Caco-2 (cell line): ENCODE results near the gene ICAM5. TPM values are rescaled to one million over a fixed set of nuclear protein-coding genes. Genes with fewer than 3 reads are reported as not detected.

ENCODE experiments used
- BruUV-seq: library from RNA; stranded (reverse); fragments of 400-500 nt; replicated peaks from 2 replicates; lab custom pipeline; 2021; lab: Mats Ljungman, UMichigan
- CTCF ChIA-PET: fragments of 300-600 bp; sonication (Branson Sonifier 250); formaldehyde crosslinking; loops from one replicate; lab custom pipeline; 2022; ENCODE audit warnings: antibody characterized with exemption; lab: Charles Lee
- POLR2A ChIA-PET: fragments of 300-600 bp; sonication (Branson Sonifier 250); formaldehyde crosslinking; loops from one replicate; lab custom pipeline; 2022; ENCODE audit warnings: antibody characterized with exemption; lab: Charles Lee
- DNase-seq, 2 experiments: peaks; one replicate each; pipeline versions ENCODE4 v3.0.0 to v3.0.0-alpha.2; 2020 to 2022
- H3K27me3 ChIP-seq: replicated peaks from 2 replicates; pipeline ENCODE4 v1.6.0; 2011; ENCODE audit warnings: low read length; ENCODE audit not compliant: control insufficient read depth, insufficient read depth
- H3K36me3 ChIP-seq: 2 replicates; pipeline ENCODE4 v1.5.1; 2011; ENCODE audit warnings: low read length; ENCODE audit not compliant: control insufficient read depth, insufficient read depth
- H3K4me1 ChIP-seq: fragments of 250-450 bp; sonication (Bioruptor Pico); 2 replicates; pipeline ENCODE4 v1.5.1; 2020; ENCODE audit warnings: mild to moderate bottlenecking
- H3K4me3 ChIP-seq: 2 replicates; pipeline ENCODE4 v1.5.1; 2011; ENCODE audit warnings: low read depth, mild to moderate bottlenecking, control low read depth, low read length
- H3K9me3 ChIP-seq: fragments of 250-450 bp; sonication (Bioruptor Pico); 2 replicates; pipeline ENCODE4 v1.5.1; 2020; ENCODE audit warnings: mild to moderate bottlenecking, moderate library complexity
- H3K27ac Mint-ChIP-seq: one replicate; pipeline ENCODE4 v1.8.0; 2022; ENCODE audit warnings: mixed read lengths; ENCODE audit not compliant: unreplicated experiment
- H3K27me3 Mint-ChIP-seq: one replicate; pipeline ENCODE4 v1.8.0; 2022; ENCODE audit warnings: mixed read lengths; ENCODE audit not compliant: insufficient read depth, unreplicated experiment
- H3K36me3 Mint-ChIP-seq: one replicate; pipeline ENCODE4 v1.8.0; 2022; ENCODE audit warnings: mild to moderate bottlenecking, mixed read lengths; ENCODE audit not compliant: insufficient read depth, unreplicated experiment
- H3K4me1 Mint-ChIP-seq: one replicate; pipeline ENCODE4 v1.8.0; 2022; ENCODE audit warnings: low read depth, mixed read lengths; ENCODE audit not compliant: unreplicated experiment
- H3K4me3 Mint-ChIP-seq: one replicate; pipeline ENCODE4 v1.8.0; 2022; ENCODE audit warnings: mild to moderate bottlenecking, moderate library complexity, mixed read lengths; ENCODE audit not compliant: unreplicated experiment
- H3K9me3 Mint-ChIP-seq: one replicate; pipeline ENCODE4 v1.8.0; 2022; ENCODE audit warnings: mixed read lengths; ENCODE audit not compliant: unreplicated experiment
- CTCF ChIP-seq, 2 experiments: fragments of 200-600 bp in 1 of 2; IDR thresholded peaks; 1 replicate in 1 of 2; 2 replicates in 1 of 2; pipeline versions ENCODE4 v1.5.1 to v1.8.0; 2011 to 2022; ENCODE audit warnings: antibody characterized with exemption in 1 of 2, control low read depth in 1 of 2, inconsistent platforms in 1 of 2, low read depth in 1 of 2, low read length in 1 of 2, mild to moderate bottlenecking in 1 of 2, moderate library complexity in 1 of 2; ENCODE audit not compliant: insufficient read depth in 1 of 2, severe bottlenecking in 1 of 2, unreplicated experiment in 1 of 2
- intact Hi-C: fragments of 100-400 bp; cut with micrococcal nuclease; formaldehyde crosslinking; loops from one replicate; pipeline ENCODE4 v1.10.0; 2022; ENCODE audit not compliant: unreplicated experiment
- total RNA-seq: library from RNA; stranded (reverse); gene quantifications from 2 replicates; pipeline ENCODE4 v1.2.3, GENCODE V29; 2022

ICAM5 gene
- total RNA-seq, 1 experiment from 2014 or later, result 3.2 TPM

- no peak for DNase-seq
- Histone ChIP-seq H3K9me3 (no peaks in the 10 kb centered on the region), H3K4me3 (no peak overlapping the region), H3K36me3 (no peaks in the 10 kb centered on the region; the same call in none of the 2 replicates), H3K27me3 (no peaks in the 10 kb centered on the region), H3K4me1 (peaks cover 12% of the 10 kb centered on the region; the same call in 1 of the 2 replicates)
- H3K36me3 Mint-ChIP-seq, result peaks cover 55% of the 10 kb centered on the region
- CTCF ChIA-PET, result interaction anchor here (0.6 to 2.3 kb wide), 2 partner anchors 58 to 471 kb away, joined by 6 to 13 read pairs; no protein-coding TSS in a partner anchor
- no peak for TF ChIP-seq CTCF (IDR thresholded peaks at IDR 0.05; ENCODE audit: insufficient read depth in 1 of 2, low read depth in 1 of 2, low read length in 1 of 2, severe bottlenecking in 1 of 2, unreplicated experiment in 1 of 2)
- peak overlapping the region; percentile 91 for H3K27ac Mint-ChIP-seq
- intact Hi-C loops, result no loop called here
- POLR2A ChIA-PET, result no interaction called here
- peaks cover 17% of the 10 kb centered on the region for H3K4me1 Mint-ChIP-seq
- no TSS peak for BruUV-seq
- no peaks in the 10 kb centered on the region for H3K27me3 Mint-ChIP-seq
- no peaks in the 10 kb centered on the region for H3K9me3 Mint-ChIP-seq
- no peak overlapping the region for H3K4me3 Mint-ChIP-seq
Measured at GRCh38 chr19:10317045-10317856, 27.5 kb downstream of the ICAM5 start.

- no peaks in the 10 kb centered on the region for H3K27me3 ChIP-seq
- peaks cover 17% of the 10 kb centered on the region for H3K4me1 Mint-ChIP-seq
- no peaks in the 10 kb centered on the region for H3K27me3 Mint-ChIP-seq
- POLR2A ChIA-PET, result no interaction called here
- intact Hi-C loops, result no loop called here
- no TSS peak for BruUV-seq
- H3K4me3 ChIP-seq, result no peak overlapping the region
- peaks cover 12% of the 10 kb centered on the region; the same call in 1 of the 2 replicates for H3K4me1 ChIP-seq
- DNase-seq, result no peak
- H3K9me3 Mint-ChIP-seq, result no peaks in the 10 kb centered on the region
- H3K36me3 ChIP-seq, result no peaks in the 10 kb centered on the region; the same call in none of the 2 replicates
- TF ChIP-seq CTCF (IDR thresholded peaks at IDR 0.05; ENCODE audit: insufficient read depth in 1 of 2, low read depth in 1 of 2, low read length in 1 of 2, severe bottlenecking in 1 of 2, unreplicated experiment in 1 of 2), result no peak
- no peaks in the 10 kb centered on the region for H3K9me3 ChIP-seq
- CTCF ChIA-PET, result no interaction called here
- peaks cover 60% of the 10 kb centered on the region for H3K36me3 Mint-ChIP-seq
- H3K27ac Mint-ChIP-seq, result no peak overlapping the region
- no peak overlapping the region for H3K4me3 Mint-ChIP-seq
Measured at GRCh38 chr19:10317857-10318462, 28.2 kb downstream of the ICAM5 start.
